Mesenchymal stem cell (in vitro differentiated cells and primary cell): ENCODE measurements around the gene OR2A25.

ENCODE experiments used
- DNase-seq: peaks from one replicate; pipeline ENCODE4 v3.0.0-alpha.2; 2013
- H2AFZ ChIP-seq: one replicate; pipeline ENCODE4 v1.6.1; 2013; ENCODE audit warnings: low read depth, mild to moderate bottlenecking, control low read depth, inconsistent platforms, low read length, moderate library complexity
- H2AK5ac ChIP-seq: 2 replicates; pipeline ENCODE4 v1.6.1; 2013; ENCODE audit warnings: low read length, moderate library complexity, mild to moderate bottlenecking, inconsistent platforms; ENCODE audit not compliant: severe bottlenecking
- H2BK120ac ChIP-seq: one replicate; pipeline ENCODE4 v1.6.1; 2013; ENCODE audit warnings: low read depth, mild to moderate bottlenecking, inconsistent platforms, low read length, moderate library complexity
- H2BK12ac ChIP-seq, 2 experiments: one replicate each; pipeline ENCODE4 v1.6.1; 2013; ENCODE audit warnings: inconsistent platforms in 2 of 2, low read length in 2 of 2, mild to moderate bottlenecking in 2 of 2, moderate library complexity in 2 of 2, control low read depth in 1 of 2
- H2BK15ac ChIP-seq: one replicate; pipeline ENCODE4 v1.6.1; 2013; ENCODE audit warnings: mild to moderate bottlenecking, low read depth, inconsistent platforms; ENCODE audit not compliant: poor library complexity, severe bottlenecking
- H2BK5ac ChIP-seq: 2 replicates; pipeline ENCODE4 v1.6.1; 2013; ENCODE audit warnings: low read depth, mild to moderate bottlenecking, low read length, control low read depth, inconsistent platforms; ENCODE audit not compliant: poor library complexity, severe bottlenecking
- H3K14ac ChIP-seq, 2 experiments: one replicate each; pipeline ENCODE4 v1.6.1; 2013; ENCODE audit warnings: inconsistent platforms in 2 of 2, low read length in 2 of 2, control low read depth in 1 of 2, mild to moderate bottlenecking in 1 of 2, moderate library complexity in 1 of 2
- H3K18ac ChIP-seq, 2 experiments: one replicate each; pipeline ENCODE4 v1.6.1; 2013; ENCODE audit warnings: inconsistent platforms in 2 of 2, low read length in 2 of 2, control low read depth in 1 of 2, low read depth in 1 of 2, mild to moderate bottlenecking in 1 of 2
- H3K23ac ChIP-seq, 2 experiments: one replicate each; pipeline ENCODE4 v1.6.1; 2013; ENCODE audit warnings: inconsistent platforms in 2 of 2, low read length in 2 of 2, mild to moderate bottlenecking in 2 of 2, moderate library complexity in 2 of 2, control low read depth in 1 of 2
- H3K27ac ChIP-seq: 2 replicates; pipeline ENCODE4 v1.5.1; 2013; ENCODE audit warnings: mild to moderate bottlenecking, moderate library complexity, low read length, control low read depth, inconsistent platforms; ENCODE audit not compliant: poor library complexity, severe bottlenecking
- H3K27me3 ChIP-seq, 2 experiments: 2 replicates each; pipeline versions ENCODE4 v1.6.1 to v1.7.0; 2013; ENCODE audit warnings: low read length in 2 of 2, mild to moderate bottlenecking in 2 of 2, moderate library complexity in 2 of 2, control low read depth in 1 of 2, inconsistent platforms in 1 of 2; ENCODE audit not compliant: control insufficient read depth in 1 of 2, insufficient read depth in 1 of 2
- H3K36me3 ChIP-seq, 2 experiments: 2 replicates each; pipeline versions ENCODE4 v1.6.1 to v1.7.0; 2013; ENCODE audit warnings: low read length in 2 of 2, control low read depth in 1 of 2, inconsistent platforms in 1 of 2, low read depth in 1 of 2, mild to moderate bottlenecking in 1 of 2; ENCODE audit not compliant: insufficient read depth in 2 of 2, control insufficient read depth in 1 of 2
- H3K4ac ChIP-seq, 2 experiments: one replicate each; pipeline ENCODE4 v1.6.1; 2013; ENCODE audit warnings: inconsistent platforms in 2 of 2, low read length in 2 of 2, mild to moderate bottlenecking in 2 of 2, moderate library complexity in 2 of 2, control low read depth in 1 of 2, low read depth in 1 of 2
- H3K4me1 ChIP-seq: 2 replicates; pipeline ENCODE4 v1.6.1; 2013; ENCODE audit warnings: low read depth, low read length, control low read depth; ENCODE audit not compliant: control insufficient read depth, insufficient read depth
- H3K4me2 ChIP-seq: 2 replicates; pipeline ENCODE4 v1.6.1; 2013; ENCODE audit warnings: low read length, mild to moderate bottlenecking, inconsistent platforms; ENCODE audit not compliant: poor library complexity, severe bottlenecking
- H3K4me3 ChIP-seq, 2 experiments: 2 replicates each; pipeline versions ENCODE4 v1.5.1 to v1.7.0; 2013; ENCODE audit warnings: low read length in 2 of 2, mild to moderate bottlenecking in 2 of 2, control low read depth in 1 of 2, low read depth in 1 of 2; ENCODE audit not compliant: insufficient read depth in 1 of 2
- H3K79me1 ChIP-seq: replicated peaks from 2 replicates; pipeline ENCODE4 v1.6.1; 2013; ENCODE audit warnings: mild to moderate bottlenecking, control low read depth, low read length, inconsistent platforms; ENCODE audit not compliant: poor library complexity, severe bottlenecking
- H3K9ac ChIP-seq: 2 replicates; pipeline ENCODE4 v1.7.0; 2013; ENCODE audit warnings: mild to moderate bottlenecking, low read length, moderate library complexity
- H3K9me3 ChIP-seq: 2 replicates; pipeline ENCODE4 v1.7.0; 2013; ENCODE audit warnings: mild to moderate bottlenecking, low read length; ENCODE audit not compliant: control insufficient read depth
- H4K8ac ChIP-seq: one replicate; pipeline ENCODE4 v1.6.1; 2013; ENCODE audit warnings: inconsistent platforms, mild to moderate bottlenecking, low read length, moderate library complexity
- H4K91ac ChIP-seq: one replicate; pipeline ENCODE4 v1.6.1; 2013; ENCODE audit warnings: mild to moderate bottlenecking, low read length, inconsistent platforms
- WGBS: methylation state at CpG from one replicate; pipeline ENCODE4 v1.1.7; 2013; ENCODE audit warnings: mixed read lengths; 5-methylcytosine and 5-hydroxymethylcytosine counted together

The OR2A25 gene

GRCh38 chr7:144063710-144064109, 5.9 kb upstream of the OR2A25 start:
- Histone ChIP-seq H3K23ac (no peak overlapping the region), H3K18ac (no peak overlapping the region), H3K4me2 (no peak overlapping the region), H2AK5ac (no peak overlapping the region), H3K79me1 (no peaks in the 10 kb centered on the region), H3K36me3 (no peaks in the 10 kb centered on the region), H4K8ac (no peak overlapping the region), H2BK15ac (no peak overlapping the region), H2AFZ (no peak overlapping the region), H3K4me1 (no peaks in the 10 kb centered on the region), H3K27ac (no peak overlapping the region), H2BK5ac (no peak overlapping the region), H3K27me3 (no peaks in the 10 kb centered on the region), H3K4me3 (no peak overlapping the region), H4K91ac (no peak overlapping the region), H3K9me3 (no peaks in the 10 kb centered on the region), H3K14ac (no peak overlapping the region), H3K4ac (no peak overlapping the region), H3K9ac (no peak overlapping the region), H2BK120ac (no peak overlapping the region), H2BK12ac (no peak overlapping the region)
- no peak for DNase-seq
- WGBS: 86% methylated on average over 1 of the region's 3 CpGs

- no peak overlapping the region for H4K8ac ChIP-seq
- no peak overlapping the region for H2BK12ac ChIP-seq
- H3K14ac ChIP-seq: no peak overlapping the region
- H3K4me3 ChIP-seq: no peak overlapping the region
- H2BK15ac ChIP-seq: no peak overlapping the region
- WGBS: 80% methylated on average over 2 of the region's 2 CpGs
- H3K9ac ChIP-seq: no peak overlapping the region
- no peaks in the 10 kb centered on the region for H3K27me3 ChIP-seq
- H3K36me3 ChIP-seq: no peaks in the 10 kb centered on the region
- H3K9me3 ChIP-seq: no peaks in the 10 kb centered on the region
- no peaks in the 10 kb centered on the region for H3K79me1 ChIP-seq
- H3K27ac ChIP-seq: no peak overlapping the region
- H3K4ac ChIP-seq: no peak overlapping the region
- H2BK5ac ChIP-seq: no peak overlapping the region
- H3K18ac ChIP-seq: no peak overlapping the region
- no peak overlapping the region for H2AK5ac ChIP-seq
- H4K91ac ChIP-seq: no peak overlapping the region
- H2BK120ac ChIP-seq: no peak overlapping the region
- no peak overlapping the region for H3K23ac ChIP-seq
- H3K4me1 ChIP-seq: no peaks in the 10 kb centered on the region
- H2AFZ ChIP-seq: no peak overlapping the region
- H3K4me2 ChIP-seq: no peak overlapping the region
- DNase-seq: no peak
These were observed 342 bp downstream of the OR2A25 start for GRCh38 chr7:144069953-144070352.

GRCh38 chr7:144074374-144074773, 4.8 kb downstream of the OR2A25 start:
- Histone ChIP-seq H3K9ac (no peak overlapping the region), H3K79me1 (no peaks in the 10 kb centered on the region), H2BK5ac (no peak overlapping the region), H3K14ac (no peak overlapping the region), H2AFZ (no peak overlapping the region), H3K27ac (no peak overlapping the region), H3K9me3 (no peaks in the 10 kb centered on the region), H4K91ac (no peak overlapping the region), H2AK5ac (no peak overlapping the region), H2BK15ac (no peak overlapping the region), H3K4me1 (no peaks in the 10 kb centered on the region), H2BK120ac (no peak overlapping the region), H2BK12ac (no peak overlapping the region), H3K4ac (no peak overlapping the region), H3K4me2 (no peak overlapping the region), H3K36me3 (no peaks in the 10 kb centered on the region), H3K27me3 (no peaks in the 10 kb centered on the region), H4K8ac (no peak overlapping the region), H3K4me3 (no peak overlapping the region), H3K23ac (no peak overlapping the region), H3K18ac (no peak overlapping the region)
- DNase-seq: no peak
- WGBS: 92% methylated on average over 8 of the region's 8 CpGs

GRCh38 chr7:144085978-144086377, 16.4 kb downstream of the OR2A25 start, which contains the start of gene OR2A12:
TSS of gene OR2A12 (plus strand) at chr7:144086278. CDS start at chr7:144095108, 8,830 bp downstream.
- H2BK5ac ChIP-seq: no peak within 1 kb of the TSS
- no peak within 1 kb of the TSS for H2AK5ac ChIP-seq
- WGBS: no CpG with 5 or more reads among the region's 2 CpGs
- no peak for DNase-seq
- no peak within 1 kb of the TSS for H2AFZ ChIP-seq
- H3K79me1 ChIP-seq: no peaks in the 10 kb centered on the region
- no peak within 1 kb of the TSS for H3K4me3 ChIP-seq
- no peak within 1 kb of the TSS for H4K91ac ChIP-seq
- H3K9me3 ChIP-seq: no peaks in the 10 kb centered on the region
- H3K9ac ChIP-seq: no peak within 1 kb of the TSS
- H3K27me3 ChIP-seq: no peaks in the 10 kb centered on the region
- H4K8ac ChIP-seq: no peak within 1 kb of the TSS
- no peak within 1 kb of the TSS for H2BK12ac ChIP-seq
- no peak within 1 kb of the TSS for H3K4me2 ChIP-seq
- H3K36me3 ChIP-seq: no peaks in the 10 kb centered on the region
- H2BK15ac ChIP-seq: no peak within 1 kb of the TSS
- no peak within 1 kb of the TSS for H3K23ac ChIP-seq
- no peak within 1 kb of the TSS for H2BK120ac ChIP-seq
- H3K14ac ChIP-seq: no peak within 1 kb of the TSS
- no peak within 1 kb of the TSS for H3K4ac ChIP-seq
- no peaks in the 10 kb centered on the region for H3K4me1 ChIP-seq
- H3K18ac ChIP-seq: no peak within 1 kb of the TSS
- no peak within 1 kb of the TSS for H3K27ac ChIP-seq
